Measurements from ENCODE around the gene RBMS2. TPM values are rescaled to one million over a fixed set of nuclear protein-coding genes. Genes with fewer than 3 reads are reported as not detected.

Gene RBMS2
- total RNA-seq, 1 donor from 2014 or later: 4.0 TPM

- Mint-ChIP-seq H3K9me3 (no peaks in the 10 kb centered on the region), H3K27ac (no peak overlapping the region), H3K36me3 (ENCODE audit: low read depth) (peaks cover 48% of the 10 kb centered on the region), H3K4me1 (ENCODE audit: low read depth) (no peaks in the 10 kb centered on the region), H3K4me3 (no peak overlapping the region), H3K27me3 (ENCODE audit: insufficient read depth) (no peaks in the 10 kb centered on the region)
- intact Hi-C loops (cut with micrococcal nuclease): no loop called here
- DNase-seq (ENCODE audit: low spot score): no peak
Observed at GRCh38 chr12:56599041-56599440, 77.4 kb downstream of the RBMS2 start.

DNA sequence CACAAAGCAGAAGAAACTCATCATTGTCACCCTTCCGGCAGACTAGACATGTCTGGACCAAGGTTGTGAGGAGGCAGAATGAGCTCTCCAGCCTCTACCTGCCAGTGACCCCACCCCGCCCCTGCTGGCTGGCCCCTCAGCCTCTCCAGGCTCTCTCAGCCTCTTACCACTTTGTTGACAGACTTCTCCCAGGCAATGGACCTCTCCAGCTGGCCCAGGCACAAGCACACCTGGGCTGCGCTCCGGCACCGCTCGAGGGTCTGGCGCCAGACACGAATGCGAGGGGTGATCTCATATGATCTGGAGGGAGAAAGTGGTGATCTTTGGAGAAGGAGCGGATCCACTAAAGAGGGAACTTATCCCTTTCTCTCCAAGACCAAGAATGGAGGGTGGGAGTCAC lies 78.2 kb downstream of the RBMS2 start:
- Mint-ChIP-seq H3K4me1 (ENCODE audit: low read depth) (no peaks in the 10 kb centered on the region), H3K4me3 (no peak overlapping the region), H3K27ac (no peak overlapping the region), H3K36me3 (ENCODE audit: low read depth) (peaks cover 55% of the 10 kb centered on the region), H3K9me3 (no peaks in the 10 kb centered on the region), H3K27me3 (ENCODE audit: insufficient read depth) (no peaks in the 10 kb centered on the region)
- DNase-seq (ENCODE audit: low spot score): no peak
- intact Hi-C loops (cut with micrococcal nuclease): no loop called here

- no peak for DNase-seq (ENCODE audit: low spot score)
- Mint-ChIP-seq H3K27ac (no peak overlapping the region), H3K36me3 (ENCODE audit: low read depth) (peaks cover 60% of the 10 kb centered on the region), H3K4me3 (no peak overlapping the region), H3K9me3 (no peaks in the 10 kb centered on the region), H3K4me1 (ENCODE audit: low read depth) (no peaks in the 10 kb centered on the region), H3K27me3 (ENCODE audit: insufficient read depth) (no peaks in the 10 kb centered on the region)
- intact Hi-C loops (cut with micrococcal nuclease): no loop called here
Observed at GRCh38 chr12:56600753-56601152, 79.1 kb downstream of the RBMS2 start.

DNA sequence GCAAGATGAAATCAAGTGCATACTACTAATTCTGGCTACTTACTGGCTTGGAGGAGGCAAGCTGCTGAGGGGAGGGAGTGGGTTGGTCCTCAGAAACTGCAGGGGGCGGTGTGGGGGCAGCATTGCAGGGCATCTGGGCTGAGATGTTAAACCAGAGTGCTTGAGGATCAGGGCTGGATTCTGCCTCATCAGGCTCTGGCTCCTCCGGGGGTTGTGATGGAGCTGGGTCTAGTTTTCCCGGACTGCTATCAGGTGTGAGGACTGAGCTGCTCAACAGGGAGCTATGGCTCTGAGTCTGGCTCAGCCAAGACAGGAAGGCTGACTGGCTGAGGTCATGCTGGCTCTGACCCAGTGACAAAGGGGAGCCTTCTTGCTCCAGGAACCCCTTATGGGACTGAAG lies 79.9 kb downstream of the RBMS2 start:
- no peak for DNase-seq (ENCODE audit: low spot score)
- intact Hi-C loops (cut with micrococcal nuclease): no loop called here
- Mint-ChIP-seq H3K4me3 (no peak overlapping the region), H3K4me1 (ENCODE audit: low read depth) (no peaks in the 10 kb centered on the region), H3K36me3 (ENCODE audit: low read depth) (peaks cover 67% of the 10 kb centered on the region), H3K27ac (no peak overlapping the region), H3K9me3 (no peaks in the 10 kb centered on the region), H3K27me3 (ENCODE audit: insufficient read depth) (no peaks in the 10 kb centered on the region)

- intact Hi-C loops (cut with micrococcal nuclease): no loop called here
- Mint-ChIP-seq H3K36me3 (ENCODE audit: low read depth) (peaks cover 65% of the 10 kb centered on the region), H3K4me3 (no peak overlapping the region), H3K9me3 (no peaks in the 10 kb centered on the region), H3K27me3 (ENCODE audit: insufficient read depth) (no peaks in the 10 kb centered on the region), H3K27ac (no peak overlapping the region), H3K4me1 (ENCODE audit: low read depth) (no peaks in the 10 kb centered on the region)
- no peak for DNase-seq (ENCODE audit: low spot score)
Observed at GRCh38 chr12:56602239-56602638, 80.6 kb downstream of the RBMS2 start.

- no peaks in the 10 kb centered on the region for H3K27me3 Mint-ChIP-seq (ENCODE audit: insufficient read depth)
- no peak overlapping the region for H3K4me3 Mint-ChIP-seq
- no peak overlapping the region for H3K27ac Mint-ChIP-seq
- H3K36me3 Mint-ChIP-seq (ENCODE audit: low read depth): peaks cover 60% of the 10 kb centered on the region
- no peak for DNase-seq (ENCODE audit: low spot score)
- no peaks in the 10 kb centered on the region for H3K4me1 Mint-ChIP-seq (ENCODE audit: low read depth)
- H3K9me3 Mint-ChIP-seq: no peaks in the 10 kb centered on the region
- intact Hi-C loops (cut with micrococcal nuclease): no loop called here
Observed at GRCh38 chr12:56604355-56604754, 82.7 kb downstream of the RBMS2 start.

GRCh38 chr12:56614627-56615026 lies 93.0 kb downstream of the RBMS2 start:
- Mint-ChIP-seq H3K36me3 (ENCODE audit: low read depth) (peaks cover 73% of the 10 kb centered on the region), H3K27me3 (ENCODE audit: insufficient read depth) (no peaks in the 10 kb centered on the region), H3K27ac (no peak overlapping the region), H3K9me3 (no peaks in the 10 kb centered on the region), H3K4me1 (ENCODE audit: low read depth) (peaks cover 15% of the 10 kb centered on the region), H3K4me3 (no peak overlapping the region)
- intact Hi-C loops (cut with micrococcal nuclease): no loop called here
- no peak for DNase-seq (ENCODE audit: low spot score)

DNA sequence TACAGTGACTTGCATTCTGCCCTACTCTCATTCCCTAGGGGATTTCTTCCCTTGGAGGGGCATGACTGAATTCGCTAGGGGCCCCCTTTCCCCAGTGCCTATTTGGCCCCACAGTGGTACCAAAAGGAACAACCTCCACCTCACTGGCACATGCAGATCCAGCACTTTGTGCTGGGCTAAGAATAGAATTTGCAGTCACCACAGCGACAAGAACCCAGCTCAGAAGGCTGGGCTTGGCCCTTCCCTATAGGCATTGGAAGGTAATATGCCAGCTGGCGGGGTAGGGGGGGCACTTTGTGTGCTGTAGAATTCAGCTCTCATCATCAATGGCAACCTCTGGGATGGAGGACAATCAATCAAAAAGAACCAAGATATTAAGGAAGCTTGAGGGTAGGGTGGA lies 94.6 kb downstream of the RBMS2 start:
- intact Hi-C loops (cut with micrococcal nuclease): no loop called here
- Mint-ChIP-seq H3K36me3 (ENCODE audit: low read depth) (peaks cover 67% of the 10 kb centered on the region), H3K27ac (no peak overlapping the region), H3K4me1 (ENCODE audit: low read depth) (peaks cover 19% of the 10 kb centered on the region), H3K9me3 (no peaks in the 10 kb centered on the region), H3K4me3 (no peak overlapping the region), H3K27me3 (ENCODE audit: insufficient read depth) (no peaks in the 10 kb centered on the region)
- DNase-seq (ENCODE audit: low spot score): no peak

GRCh38 chr12:56616925-56617324 lies 95.3 kb downstream of the RBMS2 start:
- Mint-ChIP-seq H3K9me3 (no peaks in the 10 kb centered on the region), H3K27me3 (ENCODE audit: insufficient read depth) (no peaks in the 10 kb centered on the region), H3K4me1 (ENCODE audit: low read depth) (peaks cover 21% of the 10 kb centered on the region), H3K27ac (no peak overlapping the region), H3K4me3 (no peak overlapping the region), H3K36me3 (ENCODE audit: low read depth) (peaks cover 61% of the 10 kb centered on the region)
- intact Hi-C loops (cut with micrococcal nuclease): no loop called here
- no peak for DNase-seq (ENCODE audit: low spot score)

DNA sequence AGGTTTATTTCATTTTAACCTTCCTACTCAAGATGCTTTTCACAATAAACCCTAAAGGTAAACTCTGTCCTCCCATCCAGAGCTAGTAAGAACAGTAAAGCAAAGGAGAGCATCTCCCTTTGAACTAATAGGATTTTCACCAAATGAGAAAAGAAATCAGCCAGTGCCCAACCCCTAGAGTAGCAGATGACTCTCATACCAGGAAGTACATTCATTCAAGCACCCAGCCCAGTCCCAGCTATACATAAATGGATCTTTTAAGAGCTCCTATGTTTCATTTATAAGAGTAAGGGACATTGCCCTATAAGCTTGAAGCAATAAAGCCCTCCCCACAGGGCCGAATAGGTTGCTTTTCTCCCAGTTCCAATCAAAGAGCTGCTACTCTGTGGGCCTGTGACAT lies 100.9 kb downstream of the RBMS2 start:
- intact Hi-C loops (cut with micrococcal nuclease): no loop called here
- Mint-ChIP-seq H3K27ac (peak overlapping the region; percentile 58), H3K4me1 (ENCODE audit: low read depth) (peaks cover 43% of the 10 kb centered on the region), H3K27me3 (ENCODE audit: insufficient read depth) (no peaks in the 10 kb centered on the region), H3K9me3 (no peaks in the 10 kb centered on the region), H3K4me3 (no peak overlapping the region), H3K36me3 (ENCODE audit: low read depth) (peaks cover 32% of the 10 kb centered on the region)
- no peak for DNase-seq (ENCODE audit: low spot score)

DNA sequence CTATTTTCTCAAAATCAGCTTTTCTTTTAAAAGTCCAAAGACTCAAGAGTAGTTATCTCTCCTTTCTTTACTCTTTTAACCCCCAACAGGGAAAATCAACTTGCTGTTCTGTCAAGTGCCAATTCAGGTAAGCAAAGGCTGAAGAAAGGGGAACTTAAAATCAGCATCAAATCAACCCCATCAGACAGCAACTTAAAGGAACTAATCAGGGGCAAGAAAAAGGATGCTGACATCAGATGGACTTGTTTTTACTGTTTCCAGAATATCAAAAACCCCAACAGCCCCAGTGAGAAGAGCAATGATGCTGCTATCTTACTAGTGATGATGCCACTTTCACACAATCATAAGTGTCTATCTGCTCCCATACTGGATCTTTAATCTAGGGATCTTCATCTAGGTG lies 105.1 kb downstream of the RBMS2 start:
- Mint-ChIP-seq H3K36me3 (ENCODE audit: low read depth) (peaks cover 25% of the 10 kb centered on the region), H3K27me3 (ENCODE audit: insufficient read depth) (no peaks in the 10 kb centered on the region), H3K4me1 (ENCODE audit: low read depth) (peaks cover 60% of the 10 kb centered on the region), H3K9me3 (no peaks in the 10 kb centered on the region), H3K4me3 (no peak overlapping the region), H3K27ac (peak overlapping the region; percentile 61)
- DNase-seq (ENCODE audit: low spot score): no peak
- intact Hi-C loops (cut with micrococcal nuclease): no loop called here

DNA sequence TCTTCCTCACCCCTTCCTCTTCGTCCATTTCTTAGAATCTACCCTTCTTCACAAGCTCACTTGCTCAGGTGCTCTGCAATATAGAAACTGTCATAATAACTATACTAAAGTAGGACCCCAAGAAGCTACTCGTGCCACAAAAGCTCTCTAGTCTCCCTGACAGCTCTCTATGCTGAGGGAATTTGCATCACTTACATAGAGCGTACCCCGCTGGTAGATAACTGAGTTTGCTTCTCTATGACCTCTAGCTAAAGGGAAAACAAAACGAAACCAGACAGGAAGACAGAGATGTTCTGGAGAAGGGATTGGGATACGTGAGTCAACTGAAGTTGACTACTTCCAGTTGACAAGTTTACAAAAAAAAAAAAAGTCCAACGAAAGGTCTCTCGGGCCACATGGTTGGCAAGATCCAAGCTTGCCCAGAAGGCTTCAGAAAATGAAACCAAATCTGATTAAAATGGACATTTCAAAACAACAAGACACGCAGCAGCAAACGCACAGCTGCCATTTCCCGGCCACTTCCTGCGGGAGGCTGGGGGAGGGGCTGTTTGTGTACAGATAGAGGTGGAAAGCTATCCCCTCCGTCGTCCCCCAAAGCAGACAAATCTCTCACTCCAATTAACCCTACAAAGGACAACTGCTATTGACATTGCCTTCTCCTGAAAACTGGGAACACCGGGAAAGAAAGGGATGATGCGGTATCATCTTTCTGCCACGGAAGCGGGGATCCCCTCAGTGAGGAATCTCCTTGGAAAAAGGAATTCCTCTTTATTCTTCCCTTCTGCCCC lies 107.2 kb downstream of the RBMS2 start:
- peak overlapping the region; percentile 97 for H3K4me3 Mint-ChIP-seq

GRCh38 chr12:56629459-56630179 lies 108.0 kb downstream of the RBMS2 start:
- no peaks in the 10 kb centered on the region for H3K9me3 Mint-ChIP-seq

More for the DNA sequence above, 107.2 kb downstream of the RBMS2 start:
- H3K4me1 Mint-ChIP-seq (ENCODE audit: low read depth): peaks cover 69% of the 10 kb centered on the region
- H3K27me3 Mint-ChIP-seq (ENCODE audit: insufficient read depth): no peaks in the 10 kb centered on the region
- intact Hi-C loops (cut with micrococcal nuclease): loop anchor here (1.0 to 2.0 kb wide), 4 partner anchors 7 to 482 kb away; partner anchors contain the start of genes PTGES3, RBMS2 and STAT6
- no peaks in the 10 kb centered on the region for H3K9me3 Mint-ChIP-seq
- DNase-seq (ENCODE audit: low spot score): peak; percentile 58
- peak overlapping the region; percentile 89 for H3K27ac Mint-ChIP-seq
- peaks cover 21% of the 10 kb centered on the region for H3K36me3 Mint-ChIP-seq (ENCODE audit: low read depth)

More at GRCh38 chr12:56629459-56630179, 108.0 kb downstream of the RBMS2 start:
- H3K4me1 Mint-ChIP-seq (ENCODE audit: low read depth): peaks cover 69% of the 10 kb centered on the region
- no peaks in the 10 kb centered on the region for H3K27me3 Mint-ChIP-seq (ENCODE audit: insufficient read depth)
- peaks cover 22% of the 10 kb centered on the region for H3K36me3 Mint-ChIP-seq (ENCODE audit: low read depth)
- peak overlapping the region; percentile 97 for H3K4me3 Mint-ChIP-seq
- intact Hi-C loops (cut with micrococcal nuclease): loop anchor here (2.0 to 10.0 kb wide), 6 partner anchors 17 to 1125 kb away; partner anchors contain the start of genes ARHGAP9, CDK4, MARCHF9 and PTGES3
- DNase-seq (ENCODE audit: low spot score): peak; percentile 33
- H3K27ac Mint-ChIP-seq: peak overlapping the region; percentile 89

Measured in activated T-helper 1 cell treated with anti-CD3 and anti-CD28 coated beads, Interleukin-12 subunit alpha, Interleukin-12 subunit beta, Interleukin-2, Interleukin-4 antibody, amounts not matched to agents 30 ng/mL and 10 ng/mL and 1 ng/mL, durations not matched to agents 14 hours and 24 hours and 36 hours (primary cell).